ENCODE data around the gene EPHB2.

GRCh38 chr1:22958556-22958955 lies 247.9 kb downstream of the EPHB2 start:
- TF ChIP-seq POLR2A (IDR thresholded peaks at IDR 0.05), result no peak
- no peak for TF ChIP-seq CTCF (IDR thresholded peaks at IDR 0.05)

Measured in vagina (tissue), 2 donors.